ENCODE data around the gene OR52I1. TPM values are rescaled to one million over a fixed set of nuclear protein-coding genes. Genes with fewer than 3 reads are reported as not detected.

OR52I1 gene
- polyA plus RNA-seq, 1 donor from 2014 or later, result not detected

GRCh38 chr11:4578624-4579023, 15.2 kb upstream of the OR52I1 start:
- H3K79me2 ChIP-seq (replicated peaks; ENCODE audit: insufficient read depth, low read length), result no peaks in the 10 kb centered on the region
- H3K36me3 ChIP-seq (ENCODE audit: insufficient read depth, low read length), result no peaks in the 10 kb centered on the region
- no peaks in the 10 kb centered on the region for H3K27me3 ChIP-seq (ENCODE audit: insufficient read depth, low read depth, low read length)
- H3K27ac ChIP-seq (ENCODE audit: low read length), result no peak overlapping the region
- H3K9me3 ChIP-seq (ENCODE audit: low read length), result no peaks in the 10 kb centered on the region
- TF ChIP-seq CTCF (IDR thresholded peaks at IDR 0.05; ENCODE audit: poor library complexity, severe bottlenecking) (no peak), EZH2 (IDR thresholded peaks at IDR 0.05; ENCODE audit: borderline replicate concordance, insufficient read depth, low read length, poor library complexity, severe bottlenecking) (no peak), SMC3 (conservative IDR thresholded peaks at IDR 0.05; ENCODE audit: poor library complexity) (no peak), MXI1 (conservative IDR thresholded peaks at IDR 0.05; ENCODE audit: poor library complexity, severe bottlenecking) (no peak), EP300 (conservative IDR thresholded peaks at IDR 0.05; ENCODE audit: poor library complexity, severe bottlenecking) (no peak), RAD21 (conservative IDR thresholded peaks at IDR 0.05) (no peak), TAF1 (IDR thresholded peaks at IDR 0.05; ENCODE audit: low read depth) (no peak), REST (IDR thresholded peaks at IDR 0.05; ENCODE audit: borderline replicate concordance) (no peak), POLR2AphosphoS5 (IDR thresholded peaks at IDR 0.05) (no peak)
- no peak overlapping the region for H2AFZ ChIP-seq (ENCODE audit: low read depth, low read length)
- no peak overlapping the region for H3K4me2 ChIP-seq (ENCODE audit: low read length)
- H3F3A ChIP-seq (ENCODE audit: insufficient read depth, low read length, poor library complexity, severe bottlenecking), result no peaks in the 10 kb centered on the region
- H3K4me3 ChIP-seq (ENCODE audit: low read length), result no peak overlapping the region
- no peaks in the 10 kb centered on the region for H4K20me1 ChIP-seq (ENCODE audit: insufficient read depth)
- no peaks in the 10 kb centered on the region for H3K9me2 ChIP-seq (ENCODE audit: insufficient read depth, low read length)
- H3K9ac ChIP-seq (ENCODE audit: low read length), result no peak overlapping the region

GRCh38 chr11:4580124-4580523, 13.7 kb upstream of the OR52I1 start:
- Histone ChIP-seq H2AFZ (ENCODE audit: low read depth, low read length) (no peak overlapping the region), H3K79me2 (replicated peaks; ENCODE audit: insufficient read depth, low read length) (no peaks in the 10 kb centered on the region), H3K27me3 (ENCODE audit: insufficient read depth, low read depth, low read length) (no peaks in the 10 kb centered on the region), H3K36me3 (ENCODE audit: insufficient read depth, low read length) (no peaks in the 10 kb centered on the region), H3K4me3 (ENCODE audit: low read length) (no peak overlapping the region), H4K20me1 (ENCODE audit: insufficient read depth) (no peaks in the 10 kb centered on the region), H3K9me3 (ENCODE audit: low read length) (no peaks in the 10 kb centered on the region), H3K27ac (ENCODE audit: low read length) (no peak overlapping the region), H3K9ac (ENCODE audit: low read length) (no peak overlapping the region), H3F3A (ENCODE audit: insufficient read depth, low read length, poor library complexity, severe bottlenecking) (no peaks in the 10 kb centered on the region), H3K4me2 (ENCODE audit: low read length) (no peak overlapping the region), H3K9me2 (ENCODE audit: insufficient read depth, low read length) (no peaks in the 10 kb centered on the region)
- TF ChIP-seq EP300 (conservative IDR thresholded peaks at IDR 0.05; ENCODE audit: poor library complexity, severe bottlenecking), result no peak

GRCh38 chr11:4581443-4581842, 12.4 kb upstream of the OR52I1 start, which contains the start of gene OR52I2:
Gene OR52I2 (plus strand): TSS chr11:4581743.
- H2AFZ ChIP-seq (ENCODE audit: low read depth, low read length), result no peak within 1 kb of the TSS
- no peak within 1 kb of the TSS for H3K27ac ChIP-seq (ENCODE audit: low read length)
- TF ChIP-seq EZH2 (IDR thresholded peaks at IDR 0.05; ENCODE audit: borderline replicate concordance, insufficient read depth, low read length, poor library complexity, severe bottlenecking) (no peak), CTCF (IDR thresholded peaks at IDR 0.05; ENCODE audit: poor library complexity, severe bottlenecking) (no peak)
- H3K79me2 ChIP-seq (replicated peaks; ENCODE audit: insufficient read depth, low read length), result no peaks in the 10 kb centered on the region
- no peaks in the 10 kb centered on the region for H3K27me3 ChIP-seq (ENCODE audit: insufficient read depth, low read depth, low read length)
- H3K4me2 ChIP-seq (ENCODE audit: low read length), result no peak within 1 kb of the TSS
- H3F3A ChIP-seq (ENCODE audit: insufficient read depth, low read length, poor library complexity, severe bottlenecking), result no peaks in the 10 kb centered on the region
- H3K9me3 ChIP-seq (ENCODE audit: low read length), result no peaks in the 10 kb centered on the region
- H3K9ac ChIP-seq (ENCODE audit: low read length), result no peak within 1 kb of the TSS
- H3K36me3 ChIP-seq (ENCODE audit: insufficient read depth, low read length), result no peaks in the 10 kb centered on the region
- H3K9me2 ChIP-seq (ENCODE audit: insufficient read depth, low read length), result no peaks in the 10 kb centered on the region
- no peaks in the 10 kb centered on the region for H4K20me1 ChIP-seq (ENCODE audit: insufficient read depth)
- H3K4me3 ChIP-seq (ENCODE audit: low read length), result no peak within 1 kb of the TSS

Data from neural cell (in vitro differentiated cells).